Measurements from ENCODE around the gene SMARCA2.

SMARCA2 gene

GRCh38 chr9:2086971-2087370, 71.8 kb downstream of the SMARCA2 start:
- TF ChIP-seq EZH2 (optimal IDR thresholded peaks at IDR 0.05; ENCODE audit: low read depth, low read length) (no peak), EZH2phosphoT487 (IDR thresholded peaks at IDR 0.05; ENCODE audit: low read length) (no peak)
- TF ChIP-seq, protein P1, sequence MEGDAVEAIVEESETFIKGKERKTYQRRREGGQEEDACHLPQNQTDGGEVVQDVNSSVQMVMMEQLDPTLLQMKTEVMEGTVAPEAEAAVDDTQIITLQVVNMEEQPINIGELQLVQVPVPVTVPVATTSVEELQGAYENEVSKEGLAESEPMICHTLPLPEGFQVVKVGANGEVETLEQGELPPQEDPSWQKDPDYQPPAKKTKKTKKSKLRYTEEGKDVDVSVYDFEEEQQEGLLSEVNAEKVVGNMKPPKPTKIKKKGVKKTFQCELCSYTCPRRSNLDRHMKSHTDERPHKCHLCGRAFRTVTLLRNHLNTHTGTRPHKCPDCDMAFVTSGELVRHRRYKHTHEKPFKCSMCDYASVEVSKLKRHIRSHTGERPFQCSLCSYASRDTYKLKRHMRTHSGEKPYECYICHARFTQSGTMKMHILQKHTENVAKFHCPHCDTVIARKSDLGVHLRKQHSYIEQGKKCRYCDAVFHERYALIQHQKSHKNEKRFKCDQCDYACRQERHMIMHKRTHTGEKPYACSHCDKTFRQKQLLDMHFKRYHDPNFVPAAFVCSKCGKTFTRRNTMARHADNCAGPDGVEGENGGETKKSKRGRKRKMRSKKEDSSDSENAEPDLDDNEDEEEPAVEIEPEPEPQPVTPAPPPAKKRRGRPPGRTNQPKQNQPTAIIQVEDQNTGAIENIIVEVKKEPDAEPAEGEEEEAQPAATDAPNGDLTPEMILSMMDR (IDR thresholded peaks at IDR 0.05; ENCODE audit: low read length), result no peak
- H3K9me2 ChIP-seq (replicated peaks; ENCODE audit: insufficient read depth, low read length), result no peaks in the 10 kb centered on the region

DNA sequence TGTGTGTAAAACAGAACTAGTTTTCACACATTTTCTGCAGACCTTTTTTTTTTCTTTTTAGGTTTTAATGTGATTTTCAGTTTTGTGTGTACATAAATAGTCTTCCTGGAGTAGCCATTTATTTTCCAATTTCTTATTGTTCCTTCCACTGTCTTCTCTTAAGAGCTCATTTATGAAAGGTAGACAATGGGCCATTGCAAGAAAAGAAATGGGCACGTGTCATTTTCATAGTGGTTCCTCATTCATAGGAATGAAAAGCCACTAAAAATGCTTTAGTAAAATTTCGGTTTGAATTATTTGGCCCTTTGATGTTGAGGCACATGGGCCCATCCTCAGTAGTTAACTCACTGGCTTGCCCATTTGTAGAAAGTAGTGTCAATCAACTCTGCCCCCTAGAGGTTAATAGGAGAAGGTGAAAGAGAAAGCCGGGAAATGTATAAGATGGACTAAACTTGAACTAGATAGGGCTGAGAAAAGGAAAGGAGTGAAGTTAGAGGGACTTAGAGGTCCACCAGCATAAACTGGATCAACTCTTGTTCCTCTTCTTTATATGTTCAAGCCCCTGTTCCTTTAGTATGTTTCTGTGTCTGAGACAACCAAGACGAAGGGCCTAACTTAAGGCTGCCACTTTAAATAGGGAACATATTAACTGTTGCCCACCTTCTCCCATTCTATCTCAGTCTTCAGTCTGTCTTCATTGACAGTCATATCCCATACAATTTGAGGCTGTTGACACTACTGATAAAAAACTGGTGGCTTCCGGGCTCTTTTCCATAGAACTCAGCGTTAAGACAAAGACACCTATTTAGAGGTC, 72.6 kb downstream of the SMARCA2 start:
- Histone ChIP-seq H3K79me2 (ENCODE audit: low read length) (0 out of 2 replicates have a peak, but pooled peaks cover 3% of the 10 kb centered on the region), H4K20me1 (ENCODE audit: insufficient read depth, low read length) (no peaks in the 10 kb centered on the region), H3K9me2 (replicated peaks; ENCODE audit: insufficient read depth, low read length) (no peaks in the 10 kb centered on the region), H3K9me3 (replicated peaks; ENCODE audit: insufficient read depth, low read length) (no peaks in the 10 kb centered on the region), H3K4me2 (ENCODE audit: low read depth, low read length) (no peak overlapping the region), H3K4me3 (ENCODE audit: low read length) (no peak overlapping the region), H3F3A (ENCODE audit: insufficient read depth, low read length) (no peaks in the 10 kb centered on the region), H3K27ac (ENCODE audit: low read length) (no peak overlapping the region), H3K4me1 (ENCODE audit: low read length) (peaks cover 5% of the 10 kb centered on the region; the same call in 1 of the 2 replicates), H3K27me3 (replicated peaks; ENCODE audit: insufficient read depth, low read length) (no peaks in the 10 kb centered on the region), H3K9ac (ENCODE audit: low read length) (no peak overlapping the region), H2AFZ (ENCODE audit: low read length) (no peak overlapping the region), H3K36me3 (replicated peaks; ENCODE audit: insufficient read depth, low read length) (no peaks in the 10 kb centered on the region; the same call in none of the 2 replicates)
- TF ChIP-seq, protein P1 (IDR thresholded peaks at IDR 0.05; ENCODE audit: low read length), result peak; percentile 77
- TF ChIP-seq EZH2 (optimal IDR thresholded peaks at IDR 0.05; ENCODE audit: low read depth, low read length) (no peak), EZH2phosphoT487 (IDR thresholded peaks at IDR 0.05; ENCODE audit: low read length) (no peak)
- peak; percentile 76 for DNase-seq

More at GRCh38 chr9:2086971-2087370, 71.8 kb downstream of the SMARCA2 start:
- Histone ChIP-seq H2AFZ (ENCODE audit: low read length) (no peak overlapping the region), H3K79me2 (ENCODE audit: low read length) (0 out of 2 replicates have a peak, but pooled peaks cover 3% of the 10 kb centered on the region), H3K4me3 (ENCODE audit: low read length) (no peak overlapping the region), H3F3A (ENCODE audit: insufficient read depth, low read length) (no peaks in the 10 kb centered on the region), H3K9me3 (replicated peaks; ENCODE audit: insufficient read depth, low read length) (no peaks in the 10 kb centered on the region), H3K36me3 (replicated peaks; ENCODE audit: insufficient read depth, low read length) (peaks cover 2% of the 10 kb centered on the region), H3K27me3 (replicated peaks; ENCODE audit: insufficient read depth, low read length) (no peaks in the 10 kb centered on the region), H4K20me1 (ENCODE audit: insufficient read depth, low read length) (no peaks in the 10 kb centered on the region), H3K9ac (ENCODE audit: low read length) (no peak overlapping the region), H3K4me2 (ENCODE audit: low read depth, low read length) (no peak overlapping the region), H3K4me1 (ENCODE audit: low read length) (peaks cover 5% of the 10 kb centered on the region; the same call in 1 of the 2 replicates), H3K27ac (ENCODE audit: low read length) (no peak overlapping the region)
- DNase-seq, result no peak

DNA sequence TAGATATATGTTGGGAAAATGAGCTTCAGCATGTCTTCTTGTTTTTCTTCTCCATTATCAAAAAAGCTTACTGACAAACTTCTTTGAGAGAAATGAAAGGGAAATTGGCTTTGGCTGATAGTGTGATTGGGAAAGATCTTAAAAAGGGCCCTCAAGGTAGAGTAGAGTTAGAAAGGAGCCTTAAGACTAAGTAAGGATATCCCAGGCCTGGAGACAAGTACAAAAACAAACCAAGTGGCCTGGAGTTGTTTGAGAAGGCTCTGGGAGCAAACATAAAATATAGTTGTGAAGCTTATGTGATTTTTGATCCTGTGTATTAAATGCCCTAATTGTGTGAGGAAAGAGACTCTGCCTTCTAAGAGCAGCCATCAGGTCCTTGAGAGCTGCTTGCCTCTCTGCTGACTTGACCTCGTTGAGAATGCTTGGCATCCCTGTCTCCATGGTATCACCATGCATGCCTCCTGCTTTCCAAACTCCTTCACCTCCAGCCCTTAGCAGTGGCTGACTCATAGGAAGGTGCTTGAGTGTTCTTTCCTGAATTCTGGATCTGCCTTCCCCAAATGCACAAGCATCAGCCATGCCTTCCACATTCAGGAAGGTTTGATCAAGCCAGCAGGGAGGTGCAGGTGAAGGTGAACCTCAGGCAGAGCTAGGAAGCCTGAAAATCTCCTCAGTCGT, 78.9 kb downstream of the SMARCA2 start:
- Histone ChIP-seq H3K9me2 (replicated peaks; ENCODE audit: insufficient read depth, low read length) (no peaks in the 10 kb centered on the region), H3K9me3 (replicated peaks; ENCODE audit: insufficient read depth, low read length) (no peaks in the 10 kb centered on the region), H3K4me1 (ENCODE audit: low read length) (peaks cover 3% of the 10 kb centered on the region; the same call in 1 of the 2 replicates), H3K27ac (ENCODE audit: low read length) (no peak overlapping the region), H3K27me3 (replicated peaks; ENCODE audit: insufficient read depth, low read length) (no peaks in the 10 kb centered on the region), H3K9ac (ENCODE audit: low read length) (no peak overlapping the region), H3K4me2 (ENCODE audit: low read depth, low read length) (no peak overlapping the region), H2AFZ (ENCODE audit: low read length) (no peak overlapping the region), H4K20me1 (ENCODE audit: insufficient read depth, low read length) (no peaks in the 10 kb centered on the region), H3K4me3 (ENCODE audit: low read length) (no peak overlapping the region), H3K79me2 (ENCODE audit: low read length) (0 out of 2 replicates have a peak, but pooled peaks cover 3% of the 10 kb centered on the region), H3F3A (ENCODE audit: insufficient read depth, low read length) (no peaks in the 10 kb centered on the region), H3K36me3 (replicated peaks; ENCODE audit: insufficient read depth, low read length) (peaks cover 4% of the 10 kb centered on the region)
- no peak for TF ChIP-seq EZH2phosphoT487 (IDR thresholded peaks at IDR 0.05; ENCODE audit: low read length)
- TF ChIP-seq EZH2 (optimal IDR thresholded peaks at IDR 0.05; ENCODE audit: low read depth, low read length), result no peak
- TF ChIP-seq, protein P1 (IDR thresholded peaks at IDR 0.05; ENCODE audit: low read length), result no peak
- no peak for DNase-seq

Data from MM.1S (cell line).